Measurements from ENCODE around the gene KICS2.

Gene KICS2

GRCh38 chr12:64180951-64181350 lies 41.1 kb downstream of the KICS2 start:
- no peak for DNase-seq (ENCODE audit: extremely low spot score, insufficient read length, low read depth)
- FAIRE-seq = no peak

GRCh38 chr12:64178122-64178521 lies 44.0 kb downstream of the KICS2 start:
- FAIRE-seq = no peak
- no peak for DNase-seq (ENCODE audit: extremely low spot score, insufficient read length, low read depth)

- FAIRE-seq = no peak
- no peak for DNase-seq (ENCODE audit: extremely low spot score, insufficient read length, low read depth)
Measured at GRCh38 chr12:64177001-64177400, 45.1 kb downstream of the KICS2 start.

GRCh38 chr12:64175254-64175945 lies 46.7 kb downstream of the KICS2 start:
- FAIRE-seq (no peak), DNase-seq (ENCODE audit: extremely low spot score, insufficient read length, low read depth) (no peak)

GRCh38 chr12:64173456-64173855 lies 48.6 kb downstream of the KICS2 start:
- DNase-seq (ENCODE audit: extremely low spot score, insufficient read length, low read depth) (no peak), FAIRE-seq (no peak)

Data from GM18507 (cell line).